Tongue (tissue), 2 donors: ENCODE results near the gene CDK12. TPM values are rescaled to one million over a fixed set of nuclear protein-coding genes. Genes with fewer than 3 reads are reported as not detected.
"Not testable (repeated sequence)": the region's sequence is repeated elsewhere in the genome, so short reads cannot be mapped to it uniquely, and the experiment has no call there.

Source experiments
- DNase-seq: peaks from one replicate; pipeline ENCODE4 v3.0.0-alpha.2; 2015
- total RNA-seq: library from RNA; depleted of rRNA; stranded (reverse); fragments of >200 nt; gene quantifications from one replicate; pipeline ENCODE4 v1.2.3, GENCODE V29; 2014

Gene CDK12
- 28.2 TPM for total RNA-seq

GRCh38 chr17:39461113-39461925, at the start of gene CDK12:
CDK12 (plus strand) TSS chr17:39461486; CDS start chr17:39462072, 586 bp downstream.
- peak; percentile 100 for DNase-seq

GRCh38 chr17:39416141-39416540, 45.1 kb upstream of the CDK12 start:
- no peak for DNase-seq

GRCh38 chr17:39429600-39429999, 31.7 kb upstream of the CDK12 start:
- no peak for DNase-seq

GRCh38 chr17:39439868-39440267, 21.4 kb upstream of the CDK12 start:
- DNase-seq, result not testable (repeated sequence)

GRCh38 chr17:39443326-39443725, 18.0 kb upstream of the CDK12 start:
- DNase-seq, result no peak

GRCh38 chr17:39447561-39447960, 13.7 kb upstream of the CDK12 start:
- no peak for DNase-seq

- no peak for DNase-seq
Measured at GRCh38 chr17:39450051-39450450, 11.2 kb upstream of the CDK12 start.

- peak; percentile 99 for DNase-seq
Measured at GRCh38 chr17:39450847-39451581, 10.3 kb upstream of the CDK12 start, which contains the start of gene MED1. MED1 (minus strand) TSS chr17:39451263; CDS start chr17:39451062, 201 bp downstream.

- no peak for DNase-seq
Measured at GRCh38 chr17:39455919-39456318, 5.4 kb upstream of the CDK12 start.

GRCh38 chr17:39461926-39462569, 762 bp downstream of the CDK12 start:
- DNase-seq, result no peak

- no peak for DNase-seq
Measured at GRCh38 chr17:39462631-39463375, 1.5 kb downstream of the CDK12 start.

- not testable (repeated sequence) for DNase-seq
Measured at GRCh38 chr17:39464639-39465181, 3.4 kb downstream of the CDK12 start.

- not testable (repeated sequence) for DNase-seq
Measured at GRCh38 chr17:39468610-39469009, 7.3 kb downstream of the CDK12 start.

GRCh38 chr17:39473310-39473709, 12.0 kb downstream of the CDK12 start:
- no peak for DNase-seq

- DNase-seq, result not testable (repeated sequence)
Measured at GRCh38 chr17:39479631-39480030, 18.3 kb downstream of the CDK12 start.

- no peak for DNase-seq
Measured at GRCh38 chr17:39483506-39483905, 22.2 kb downstream of the CDK12 start.

- no peak for DNase-seq
Measured at GRCh38 chr17:39484178-39484577, 22.9 kb downstream of the CDK12 start.

GRCh38 chr17:39485555-39485954, 24.3 kb downstream of the CDK12 start:
- DNase-seq, result no peak

GRCh38 chr17:39486242-39486641, 25.0 kb downstream of the CDK12 start:
- DNase-seq, result no peak

- DNase-seq, result not testable (repeated sequence)
Measured at GRCh38 chr17:39487490-39487889, 26.2 kb downstream of the CDK12 start.

- no peak for DNase-seq
Measured at GRCh38 chr17:39487946-39488345, 26.7 kb downstream of the CDK12 start.

- DNase-seq, result not testable (repeated sequence)
Measured at GRCh38 chr17:39496921-39497320, 35.6 kb downstream of the CDK12 start.
